Tibial nerve (tissue), 4 donors: Measurements from ENCODE around the gene GSTM1. TPM values are rescaled to one million over a fixed set of nuclear protein-coding genes. Genes with fewer than 3 reads are reported as not detected.
A peak's percentile ranks its signal among the peaks of the same experiment; 100 is the strongest.

Experiments used
- DNase-seq, 2 donors: peaks; one replicate each; pipeline ENCODE4 v3.0.0-alpha.2; 2019; ENCODE audit warnings: low spot score in 2 of 2
- H3K27ac ChIP-seq, 4 donors: fragments of 200-600 bp; sonication (generic) in 3 of 4; one replicate each; pipeline ENCODE4 v1.5.1; 2017 to 2019; ENCODE audit warnings: mild to moderate bottlenecking in 1 of 4
- H3K27me3 ChIP-seq, 2 donors: fragments of 200-600 bp; sonication (generic) in 1 of 2; one replicate each; pipeline versions ENCODE4 v1.5.1 to v1.6.0; 2017 to 2019
- H3K36me3 ChIP-seq, 3 donors: fragments of 200-600 bp; sonication (generic); one replicate each; pipeline ENCODE4 v1.5.1; 2018 to 2019
- H3K4me1 ChIP-seq, 4 donors: fragments of 200-600 bp; sonication (generic) in 3 of 4; one replicate each; pipeline ENCODE4 v1.5.1; 2017 to 2019
- H3K4me3 ChIP-seq, 4 donors: fragments of 200-600 bp; sonication (generic) in 3 of 4; one replicate each; pipeline ENCODE4 v1.5.1; 2017 to 2019; ENCODE audit warnings: mild to moderate bottlenecking in 1 of 4, moderate library complexity in 1 of 4
- H3K9me3 ChIP-seq, 4 donors: fragments of 200-600 bp; sonication (generic) in 3 of 4; one replicate each; pipeline ENCODE4 v1.5.1; 2017 to 2019
- EP300 ChIP-seq, 2 donors: sonication (generic); formaldehyde crosslinking; IDR thresholded peaks; one replicate each; pipeline ENCODE4 v1.6.1; 2017; ENCODE audit warnings: antibody characterized with exemption in 2 of 2, mild to moderate bottlenecking in 1 of 2
- POLR2A ChIP-seq, 2 donors: fragments of 450-650 bp; IDR thresholded peaks; one replicate each; pipeline ENCODE4 v1.6.1; 2017; ENCODE audit warnings: antibody characterized with exemption in 2 of 2, mild to moderate bottlenecking in 2 of 2, moderate library complexity in 2 of 2
- WGBS, 2 donors: methylation state at CpG; one replicate each; pipeline ENCODE4 v1.1.5; 2018; 5-methylcytosine and 5-hydroxymethylcytosine counted together
- total RNA-seq, 4 donors: library from RNA; depleted of rRNA; stranded (reverse); fragments of >200 nt; gene quantifications; one replicate each; pipeline ENCODE4 v1.1.0, GENCODE V29; 2016
- TF ChIP-seq, protein P1 (sequence below), 5 experiments: fragments of 200-600 bp in 3 of 5; fragments of 450-650 bp in 2 of 5; sonication (generic) in 3 of 5; IDR thresholded peaks; one replicate each; pipeline ENCODE4 v1.5.1; 2016 to 2019; ENCODE audit warnings: antibody characterized with exemption in 5 of 5, mild to moderate bottlenecking in 3 of 5, moderate library complexity in 2 of 5

Gene GSTM1
- total RNA-seq, 4 donors from 2014 or later: 14.1 TPM; not detected in 3

DNA sequence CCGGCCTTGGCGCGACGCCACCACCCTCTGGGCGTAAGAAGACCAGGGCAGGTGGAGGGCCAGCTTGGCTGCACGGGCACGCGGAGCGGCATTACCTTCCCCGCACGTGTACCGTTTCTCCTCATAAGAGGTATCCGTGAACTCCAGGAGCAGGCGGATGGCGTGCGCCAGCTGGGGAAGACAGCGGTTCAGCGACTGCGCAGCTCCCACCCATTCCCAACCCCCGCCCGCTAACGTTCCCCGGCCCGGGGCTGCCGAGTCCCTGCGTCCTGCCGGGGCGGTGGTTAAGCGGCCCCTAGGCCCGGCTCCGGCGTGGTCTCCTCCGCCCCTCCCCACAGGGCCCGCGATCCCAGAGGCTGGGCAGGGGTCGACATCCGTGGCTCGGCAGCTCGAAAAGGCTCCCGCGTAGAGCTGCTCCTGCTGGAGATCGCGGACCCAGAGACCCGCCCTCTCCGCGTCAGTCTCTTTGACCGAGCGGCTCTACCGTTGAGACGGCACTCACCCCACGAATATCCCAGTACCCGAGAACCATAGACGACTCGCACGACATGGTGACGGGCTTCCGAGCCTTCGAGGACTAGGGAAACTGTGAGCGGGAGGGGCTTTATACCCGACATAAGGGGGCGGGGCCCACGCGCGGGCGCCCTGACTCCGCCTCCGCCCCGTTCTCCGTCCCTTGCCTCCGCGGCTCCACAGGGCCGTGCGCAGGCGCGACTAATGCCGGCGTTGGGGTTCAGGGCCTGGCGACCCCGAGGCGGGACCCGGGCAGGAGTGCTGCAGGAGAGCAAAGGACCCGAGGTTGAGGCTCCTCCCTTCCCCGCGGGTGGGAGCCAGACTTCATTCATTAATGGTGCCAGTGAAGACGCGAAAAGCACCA lies 52.4 kb downstream of the GSTM1 start:
- Histone ChIP-seq H3K4me3 (peak overlapping the region; percentile 63 to 82 (median 73)), H3K27ac (peak overlapping the region; percentile 76 to 88 (median 82)), H3K9me3 (no peaks in the 10 kb centered on the region), H3K36me3 (peaks cover 0 to 26% (median 0%) of the 10 kb centered on the region in 3 donors), H3K27me3 (no peaks in the 10 kb centered on the region), H3K4me1 (peaks cover 0 to 20% (median 2%) of the 10 kb centered on the region in 4 donors)
- WGBS, 2 donors: 2% methylated on average over 69 of the region's 86 CpGs; no CpG with 5 or more reads in 1 of the 2 donors
- TF ChIP-seq POLR2A (IDR thresholded peaks at IDR 0.05) (peak; percentile 34 to 91), EP300 (IDR thresholded peaks at IDR 0.05) (peak in 1 of 2 donors; percentile 91)
- TF ChIP-seq, protein P1, sequence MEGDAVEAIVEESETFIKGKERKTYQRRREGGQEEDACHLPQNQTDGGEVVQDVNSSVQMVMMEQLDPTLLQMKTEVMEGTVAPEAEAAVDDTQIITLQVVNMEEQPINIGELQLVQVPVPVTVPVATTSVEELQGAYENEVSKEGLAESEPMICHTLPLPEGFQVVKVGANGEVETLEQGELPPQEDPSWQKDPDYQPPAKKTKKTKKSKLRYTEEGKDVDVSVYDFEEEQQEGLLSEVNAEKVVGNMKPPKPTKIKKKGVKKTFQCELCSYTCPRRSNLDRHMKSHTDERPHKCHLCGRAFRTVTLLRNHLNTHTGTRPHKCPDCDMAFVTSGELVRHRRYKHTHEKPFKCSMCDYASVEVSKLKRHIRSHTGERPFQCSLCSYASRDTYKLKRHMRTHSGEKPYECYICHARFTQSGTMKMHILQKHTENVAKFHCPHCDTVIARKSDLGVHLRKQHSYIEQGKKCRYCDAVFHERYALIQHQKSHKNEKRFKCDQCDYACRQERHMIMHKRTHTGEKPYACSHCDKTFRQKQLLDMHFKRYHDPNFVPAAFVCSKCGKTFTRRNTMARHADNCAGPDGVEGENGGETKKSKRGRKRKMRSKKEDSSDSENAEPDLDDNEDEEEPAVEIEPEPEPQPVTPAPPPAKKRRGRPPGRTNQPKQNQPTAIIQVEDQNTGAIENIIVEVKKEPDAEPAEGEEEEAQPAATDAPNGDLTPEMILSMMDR (IDR thresholded peaks at IDR 0.05): no peak
- DNase-seq: peak; percentile 61 to 73

DNA sequence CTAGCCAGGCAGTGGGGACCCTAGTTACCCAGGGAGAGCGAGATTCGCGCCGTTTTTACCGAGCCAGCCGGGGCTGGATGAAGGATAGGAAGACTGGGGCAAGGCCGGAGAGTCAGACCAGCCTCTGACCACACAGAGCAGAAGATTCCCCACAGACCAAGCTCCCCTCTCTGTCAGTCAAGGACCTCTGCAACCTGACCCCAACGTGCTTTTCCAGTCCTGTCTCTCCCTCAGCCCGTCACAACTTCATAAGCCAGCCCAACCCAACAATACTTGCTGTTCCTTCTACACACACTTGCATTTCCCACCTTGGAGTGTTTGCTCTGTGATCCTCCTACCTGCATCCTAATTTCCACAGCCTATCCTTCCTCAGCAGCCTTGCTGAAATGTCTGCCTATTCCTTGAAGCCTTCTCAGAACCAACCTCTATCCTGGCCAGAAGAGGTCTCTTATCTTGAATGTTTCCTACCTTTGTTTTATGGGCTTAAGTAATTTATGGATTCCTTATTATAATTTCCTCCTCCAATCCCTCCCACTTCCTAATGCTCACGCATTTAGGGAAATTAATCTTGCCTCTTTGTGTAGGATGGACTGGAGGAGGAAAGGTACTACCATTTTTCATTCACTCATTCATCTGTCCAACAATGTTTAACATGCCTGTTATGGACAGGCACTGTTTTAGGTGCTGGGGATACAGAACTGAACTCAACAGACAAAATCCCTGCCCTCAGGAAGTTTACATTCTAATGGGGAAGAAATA lies 53.2 kb downstream of the GSTM1 start, which contains the start of gene GSTM3:
Gene GSTM3, minus strand, starts transcription at position 424 of the 759 bp plus-strand sequence. CDS start 751 bp downstream, outside the sequence.
- TF ChIP-seq POLR2A (IDR thresholded peaks at IDR 0.05) (no peak), EP300 (IDR thresholded peaks at IDR 0.05) (no peak)
- TF ChIP-seq, protein P1 (IDR thresholded peaks at IDR 0.05): no peak
- H3K27ac ChIP-seq: peak within 1 kb of the TSS; percentile 76 to 88 (median 82)
- peaks cover 0 to 20% (median 0%) of the 10 kb centered on the region in 3 donors for H3K36me3 ChIP-seq
- peak within 1 kb of the TSS; percentile 63 to 82 (median 73) for H3K4me3 ChIP-seq
- no peak for DNase-seq
- H3K27me3 ChIP-seq: no peaks in the 10 kb centered on the region
- H3K4me1 ChIP-seq: peaks cover 0 to 20% (median 2%) of the 10 kb centered on the region in 4 donors
- no peaks in the 10 kb centered on the region for H3K9me3 ChIP-seq
- WGBS, 2 donors: 2 to 10% methylated on average over 9 to 10 of the region's 10 CpGs

Other genes starting within 250 kb of the GSTM1 start
- 1 to 10 TPM; 1.5 to 3.5 (median 2.4) TPM for gene SYPL2, start 221.3 kb upstream of the GSTM1 start, total RNA-seq
- gene ATXN7L2, start 203.9 kb upstream of the GSTM1 start, total RNA-seq: 1 to 10 TPM; 6.5 to 6.8 (median 6.5) TPM
- 1 to 10 TPM; 4.4 to 8.4 (median 5.6) TPM for gene CYB561D1, start 193.7 kb upstream of the GSTM1 start, total RNA-seq
- gene AMIGO1, start 178.1 kb upstream of the GSTM1 start, total RNA-seq: 10 to 100 TPM in 1 of 4 donors, 1 to 10 TPM in 3; 8.1 to 10.3 (median 8.4) TPM
- gene GPR61, start 147.9 kb upstream of the GSTM1 start, total RNA-seq: under 1 TPM in 2 of 4 donors, not detected in 2; 0.59 to 0.60 TPM
- gene GNAI3, start 139.2 kb upstream of the GSTM1 start, total RNA-seq: 1 to 10 TPM; 4.0 to 6.3 (median 5.1) TPM
- gene GNAT2, start 68.2 kb upstream of the GSTM1 start, total RNA-seq: not detected
- gene AMPD2, start 68.0 kb upstream of the GSTM1 start, total RNA-seq: 100 to 1,000 TPM in 2 of 4 donors, 10 to 100 TPM in 2; 70.6 to 113 (median 94.7) TPM
- 10 to 100 TPM; 16.3 to 47.0 (median 35.2) TPM for gene GSTM4, start 31.7 kb upstream of the GSTM1 start, total RNA-seq
- 100 to 1,000 TPM in 2 of 4 donors, 10 to 100 TPM in 2; 87.1 to 120 (median 103) TPM for gene GSTM2, start 19.8 kb upstream of the GSTM1 start, total RNA-seq
- gene GSTM5, start 24.4 kb downstream of the GSTM1 start, total RNA-seq: 1 to 10 TPM; 1.1 to 9.2 (median 2.8) TPM
- gene GSTM3, start 53.2 kb downstream of the GSTM1 start, total RNA-seq: 100 to 1,000 TPM in 1 of 4 donors, 10 to 100 TPM in 3; 37.2 to 134 (median 79.7) TPM
- gene EPS8L3, start 76.1 kb downstream of the GSTM1 start, total RNA-seq: not detected
- gene CSF1, start 223.0 kb downstream of the GSTM1 start, total RNA-seq: 100 to 1,000 TPM in 2 of 4 donors, 10 to 100 TPM in 2; 66.8 to 124 (median 90.8) TPM